HCT116 (cell line): Measurements from ENCODE around the gene AQP9. TPM values are rescaled to one million over a fixed set of nuclear protein-coding genes. Genes with fewer than 3 reads are reported as not detected.

Source experiments
- ATAC-seq: fragments of 200-7000 bp; cut with Tn5 transposase; 2 replicates; pipeline ENCODE4 v1.9.1; 2020; ENCODE audit warnings: mild to moderate bottlenecking, moderate library complexity
- BruUV-seq: library from RNA; stranded (reverse); fragments of 400-500 nt; replicated peaks from 2 replicates; lab custom pipeline; 2021; lab: Mats Ljungman, UMichigan
- CTCF ChIA-PET: fragments of 300-600 bp; sonication (Branson Sonifier 250); formaldehyde crosslinking; loops from one replicate; lab custom pipeline; 2021; ENCODE audit warnings: antibody characterized with exemption; lab: Charles Lee
- POLR2A ChIA-PET: fragments of 300-600, 350-600 bp; sonication (Branson Sonifier 250); formaldehyde crosslinking; loops from one replicate; lab custom pipeline; 2021; ENCODE audit warnings: antibody characterized with exemption; lab: Charles Lee
- RAD21 ChIA-PET, 2 experiments: fragments of 300-600 bp; sonication (Branson Sonifier 250); formaldehyde crosslinking; loops; one replicate each; lab custom pipeline; 2023; ENCODE audit warnings: low total read pairs in 2 of 2; ENCODE audit not compliant: uncharacterized antibody in 2 of 2, unreplicated experiment in 2 of 2, low non-redundant PET in 1 of 2; lab: Charles Lee
- DNase-seq: peaks from one replicate; pipeline ENCODE4 v3.0.0-alpha.2; 2010; ENCODE audit warnings: low read depth, low spot score
- H2AFZ ChIP-seq: fragments of 200-600 bp; shearing (Covaris generic), sonication (generic); 2 replicates; pipeline ENCODE4 v1.6.1; 2017; ENCODE audit warnings: low read depth, mixed run types, mixed read lengths, antibody characterized with exemption, low read length; ENCODE audit not compliant: poor library complexity, severe bottlenecking
- H3K27ac ChIP-seq: 2 replicates; pipeline ENCODE4 v1.5.1; 2012; ENCODE audit warnings: low read depth, low read length
- H3K27me3 ChIP-seq: fragments of 200-600 bp; sonication (generic); 2 replicates; pipeline ENCODE4 v1.6.1; 2016; ENCODE audit warnings: mixed run types, low read length, mixed read lengths; ENCODE audit not compliant: insufficient read depth
- H3K36me3 ChIP-seq, 2 experiments: fragments of 200-500 bp in 1 of 2; fragments of 200-600 bp in 1 of 2; sonication (Bioruptor generic) in 1 of 2; sonication (generic) in 1 of 2; 2 replicates each; pipeline versions ENCODE4 v1.5.1 to v1.6.1; 2014 to 2016; ENCODE audit warnings: low read length in 2 of 2, inconsistent platforms in 1 of 2, mixed read lengths in 1 of 2, mixed run types in 1 of 2; ENCODE audit not compliant: insufficient read depth in 2 of 2, control insufficient read depth in 1 of 2
- H3K4me1 ChIP-seq, 2 experiments: fragments of 200-600 bp in 1 of 2; sonication (generic) in 1 of 2; 2 replicates each; pipeline versions ENCODE4 v1.5.1 to v1.6.1; 2012 to 2017; ENCODE audit warnings: low read length in 2 of 2, inconsistent platforms in 1 of 2, mild to moderate bottlenecking in 1 of 2, mixed read lengths in 1 of 2, mixed run types in 1 of 2, moderate library complexity in 1 of 2; ENCODE audit not compliant: insufficient read depth in 2 of 2, control insufficient read depth in 1 of 2
- H3K4me2 ChIP-seq: fragments of 200-600 bp; sonication (generic); 2 replicates; pipeline ENCODE4 v1.6.1; 2017; ENCODE audit warnings: mixed run types, low read length, mixed read lengths
- H3K4me3 ChIP-seq, 2 experiments: fragments of 200-600 bp in 1 of 2; sonication (generic) in 1 of 2; replicated peaks in 1 of 2; 2 replicates each; pipeline ENCODE4 v1.5.1; 2011 to 2016; ENCODE audit warnings: low read length in 2 of 2, control low read depth in 1 of 2, low read depth in 1 of 2, mild to moderate bottlenecking in 1 of 2, mixed read lengths in 1 of 2, mixed run types in 1 of 2
- H3K79me2 ChIP-seq: fragments of 200-600 bp; sonication (generic); 2 replicates; pipeline ENCODE4 v1.6.1; 2017; ENCODE audit warnings: mild to moderate bottlenecking, mixed run types, low read length, moderate library complexity, mixed read lengths; ENCODE audit not compliant: insufficient read depth
- H3K9ac ChIP-seq: fragments of 200-600 bp; sonication (generic); 2 replicates; pipeline ENCODE4 v1.6.1; 2016; ENCODE audit warnings: low read length, mixed read lengths
- H3K9me2 ChIP-seq: fragments of 200-600 bp; sonication (generic), shearing (Covaris generic); 2 replicates; pipeline ENCODE4 v1.6.1; 2017; ENCODE audit warnings: mixed run types, mild to moderate bottlenecking, moderate library complexity; ENCODE audit not compliant: insufficient read depth
- H3K9me3 ChIP-seq, 2 experiments: fragments of 200-500 bp in 1 of 2; fragments of 200-600 bp in 1 of 2; sonication (Bioruptor generic) in 1 of 2; sonication (generic) in 1 of 2; 2 replicates each; pipeline ENCODE4 v1.6.1; 2014 to 2017; ENCODE audit warnings: low read length in 2 of 2, mixed read lengths in 2 of 2, inconsistent platforms in 1 of 2, low read depth in 1 of 2, mild to moderate bottlenecking in 1 of 2, mixed run types in 1 of 2, moderate library complexity in 1 of 2; ENCODE audit not compliant: control insufficient read depth in 1 of 2, insufficient read depth in 1 of 2
- H4K20me1 ChIP-seq: fragments of 200-600 bp; sonication (generic), shearing (Covaris generic); 2 replicates; pipeline ENCODE4 v1.6.1; 2017; ENCODE audit warnings: mixed run types, mild to moderate bottlenecking, moderate library complexity; ENCODE audit not compliant: insufficient read depth
- EGR1 ChIP-seq: IDR thresholded peaks from 2 replicates; pipeline ENCODE4 v1.6.1; 2012; ENCODE audit warnings: low read depth
- ELF1 ChIP-seq: IDR thresholded peaks from 2 replicates; pipeline ENCODE4 v1.6.1; 2012; ENCODE audit warnings: low read depth, borderline replicate concordance
- EZH2 ChIP-seq: fragments of 200-600 bp; sonication (generic); IDR thresholded peaks from 2 replicates; pipeline ENCODE4 v1.6.1; 2017; ENCODE audit warnings: antibody characterized with exemption, mixed run types
- EZH2phosphoT487 ChIP-seq: fragments of 200-600 bp; IDR thresholded peaks from 2 replicates; pipeline ENCODE4 v1.6.1; 2018; ENCODE audit warnings: antibody characterized with exemption, borderline replicate concordance
- JUND ChIP-seq: IDR thresholded peaks from 2 replicates; pipeline ENCODE4 v1.6.1; 2012
- POLR2AphosphoS5 ChIP-seq: IDR thresholded peaks from 2 replicates; pipeline ENCODE4 v1.6.1; 2011; ENCODE audit warnings: mild to moderate bottlenecking, low read depth, low read length, moderate library complexity
- RAD21 ChIP-seq: IDR thresholded peaks from 2 replicates; pipeline ENCODE4 v1.6.1; 2012; ENCODE audit warnings: low read depth, mild to moderate bottlenecking
- SIN3A ChIP-seq: IDR thresholded peaks from 2 replicates; pipeline ENCODE4 v1.6.1; 2012; ENCODE audit warnings: low read depth
- SP1 ChIP-seq: IDR thresholded peaks from 2 replicates; pipeline ENCODE4 v1.6.1; 2012; ENCODE audit warnings: low read depth
- TCF7L2 ChIP-seq: IDR thresholded peaks from 2 replicates; pipeline ENCODE4 v1.7.0; 2011; ENCODE audit warnings: borderline replicate concordance, inconsistent platforms; ENCODE audit not compliant: insufficient read depth, insufficient read length; ENCODE audit errors: extremely low read depth
- ZFX ChIP-seq: fragments of 450-650 bp; IDR thresholded peaks from 2 replicates; pipeline ENCODE4 v1.6.1; 2017
- ZNF274 ChIP-seq: fragments of 200-500 bp; sonication (Bioruptor generic); IDR thresholded peaks from 2 replicates; pipeline ENCODE4 v1.6.1; 2014; ENCODE audit warnings: mild to moderate bottlenecking, low read depth, low read length, inconsistent platforms
- intact Hi-C: fragments of 100-400 bp; cut with micrococcal nuclease; formaldehyde crosslinking; loops from 2 replicates; pipeline ENCODE4 v1.10.0; 2022
- total RNA-seq: library from RNA; stranded (reverse); gene quantifications from one replicate; pipeline ENCODE4 v1.2.1, GENCODE V29; 2021; ENCODE audit not compliant: unreplicated experiment
- TF ChIP-seq, protein P1 (sequence below): IDR thresholded peaks from 2 replicates; pipeline ENCODE4 v1.6.1; 2011; ENCODE audit warnings: mild to moderate bottlenecking, low read length, moderate library complexity; ENCODE audit not compliant: insufficient replicate concordance; ENCODE audit errors: extremely low read depth
- TF ChIP-seq, protein P2 (sequence below): IDR thresholded peaks from 2 replicates; pipeline ENCODE4 v1.6.1; 2012
- TF ChIP-seq, protein P3 (sequence below): IDR thresholded peaks from 2 replicates; pipeline ENCODE4 v1.6.1; 2012; ENCODE audit warnings: low read depth

The AQP9 gene
- total RNA-seq, 1 experiment from 2014 or later: 0.12 TPM

DNA sequence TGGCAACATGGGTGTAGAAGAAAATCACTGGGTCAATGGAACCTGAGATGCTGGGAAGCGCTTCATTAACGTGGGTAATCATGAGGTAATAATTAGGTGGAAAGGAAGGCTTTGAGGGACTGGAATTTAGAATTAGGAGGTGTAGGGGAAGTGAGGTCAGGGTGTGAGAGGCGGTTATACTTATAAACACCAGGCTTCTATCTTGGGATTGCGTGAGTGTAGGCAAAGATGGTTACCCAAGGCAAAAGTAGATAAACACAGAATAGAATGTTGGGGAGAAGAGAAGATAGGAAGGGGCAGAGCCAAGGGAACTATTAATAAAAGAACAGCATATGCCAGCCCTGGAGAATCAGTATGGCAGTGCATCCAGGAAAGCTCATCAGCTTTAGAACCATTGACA lies 3.3 kb upstream of the AQP9 start:
- no peaks in the 10 kb centered on the region for H3K9me3 ChIP-seq

More for the DNA sequence above, 3.3 kb upstream of the AQP9 start:
- BruUV-seq: no TSS peak
- Histone ChIP-seq H3K36me3 (no peaks in the 10 kb centered on the region), H2AFZ (no peak overlapping the region), H3K4me2 (no peak overlapping the region), H3K27me3 (no peaks in the 10 kb centered on the region), H4K20me1 (no peaks in the 10 kb centered on the region), H3K4me1 (no peaks in the 10 kb centered on the region), H3K79me2 (no peaks in the 10 kb centered on the region), H3K9ac (no peak overlapping the region), H3K27ac (no peak overlapping the region), H3K9me2 (no peaks in the 10 kb centered on the region), H3K4me3 (no peak overlapping the region)
- RAD21 ChIA-PET: no interaction called here
- ATAC-seq (no peak), DNase-seq (no peak)
- CTCF ChIA-PET: interaction anchor here (1.4 kb wide), 1 partner anchor 274 kb away, joined by 3 read pairs; no protein-coding TSS in a partner anchor
- intact Hi-C loops: no loop called here
- TF ChIP-seq EZH2 (no peak), ZFX (no peak), POLR2AphosphoS5 (no peak), SP1 (no peak), TCF7L2 (no peak), EZH2phosphoT487 (no peak), ELF1 (no peak), SIN3A (no peak), ZNF274 (no peak), JUND (no peak), RAD21 (no peak), EGR1 (no peak)
- TF ChIP-seq, protein P1, sequence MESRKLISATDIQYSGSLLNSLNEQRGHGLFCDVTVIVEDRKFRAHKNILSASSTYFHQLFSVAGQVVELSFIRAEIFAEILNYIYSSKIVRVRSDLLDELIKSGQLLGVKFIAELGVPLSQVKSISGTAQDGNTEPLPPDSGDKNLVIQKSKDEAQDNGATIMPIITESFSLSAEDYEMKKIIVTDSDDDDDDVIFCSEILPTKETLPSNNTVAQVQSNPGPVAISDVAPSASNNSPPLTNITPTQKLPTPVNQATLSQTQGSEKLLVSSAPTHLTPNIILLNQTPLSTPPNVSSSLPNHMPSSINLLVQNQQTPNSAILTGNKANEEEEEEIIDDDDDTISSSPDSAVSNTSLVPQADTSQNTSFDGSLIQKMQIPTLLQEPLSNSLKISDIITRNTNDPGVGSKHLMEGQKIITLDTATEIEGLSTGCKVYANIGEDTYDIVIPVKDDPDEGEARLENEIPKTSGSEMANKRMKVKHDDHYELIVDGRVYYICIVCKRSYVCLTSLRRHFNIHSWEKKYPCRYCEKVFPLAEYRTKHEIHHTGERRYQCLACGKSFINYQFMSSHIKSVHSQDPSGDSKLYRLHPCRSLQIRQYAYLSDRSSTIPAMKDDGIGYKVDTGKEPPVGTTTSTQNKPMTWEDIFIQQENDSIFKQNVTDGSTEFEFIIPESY: no peak
- TF ChIP-seq, protein P2, sequence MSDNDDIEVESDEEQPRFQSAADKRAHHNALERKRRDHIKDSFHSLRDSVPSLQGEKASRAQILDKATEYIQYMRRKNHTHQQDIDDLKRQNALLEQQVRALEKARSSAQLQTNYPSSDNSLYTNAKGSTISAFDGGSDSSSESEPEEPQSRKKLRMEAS: no peak
- TF ChIP-seq, protein P3, sequence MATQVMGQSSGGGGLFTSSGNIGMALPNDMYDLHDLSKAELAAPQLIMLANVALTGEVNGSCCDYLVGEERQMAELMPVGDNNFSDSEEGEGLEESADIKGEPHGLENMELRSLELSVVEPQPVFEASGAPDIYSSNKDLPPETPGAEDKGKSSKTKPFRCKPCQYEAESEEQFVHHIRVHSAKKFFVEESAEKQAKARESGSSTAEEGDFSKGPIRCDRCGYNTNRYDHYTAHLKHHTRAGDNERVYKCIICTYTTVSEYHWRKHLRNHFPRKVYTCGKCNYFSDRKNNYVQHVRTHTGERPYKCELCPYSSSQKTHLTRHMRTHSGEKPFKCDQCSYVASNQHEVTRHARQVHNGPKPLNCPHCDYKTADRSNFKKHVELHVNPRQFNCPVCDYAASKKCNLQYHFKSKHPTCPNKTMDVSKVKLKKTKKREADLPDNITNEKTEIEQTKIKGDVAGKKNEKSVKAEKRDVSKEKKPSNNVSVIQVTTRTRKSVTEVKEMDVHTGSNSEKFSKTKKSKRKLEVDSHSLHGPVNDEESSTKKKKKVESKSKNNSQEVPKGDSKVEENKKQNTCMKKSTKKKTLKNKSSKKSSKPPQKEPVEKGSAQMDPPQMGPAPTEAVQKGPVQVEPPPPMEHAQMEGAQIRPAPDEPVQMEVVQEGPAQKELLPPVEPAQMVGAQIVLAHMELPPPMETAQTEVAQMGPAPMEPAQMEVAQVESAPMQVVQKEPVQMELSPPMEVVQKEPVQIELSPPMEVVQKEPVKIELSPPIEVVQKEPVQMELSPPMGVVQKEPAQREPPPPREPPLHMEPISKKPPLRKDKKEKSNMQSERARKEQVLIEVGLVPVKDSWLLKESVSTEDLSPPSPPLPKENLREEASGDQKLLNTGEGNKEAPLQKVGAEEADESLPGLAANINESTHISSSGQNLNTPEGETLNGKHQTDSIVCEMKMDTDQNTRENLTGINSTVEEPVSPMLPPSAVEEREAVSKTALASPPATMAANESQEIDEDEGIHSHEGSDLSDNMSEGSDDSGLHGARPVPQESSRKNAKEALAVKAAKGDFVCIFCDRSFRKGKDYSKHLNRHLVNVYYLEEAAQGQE: no peak
- POLR2A ChIA-PET: no interaction called here
